DMS79 treated with DMSO at 0.1 percent for 48 hours (cell line): ENCODE results near the gene GCDH.
A peak's percentile ranks its signal among the peaks of the same experiment; 100 is the strongest.
"Not testable (repeated sequence)": the region's sequence is repeated elsewhere in the genome, so short reads cannot be mapped to it uniquely, and the experiment has no call there.

ENCODE experiments used
- DNase-seq: peaks from one replicate; lab custom pipeline; 2025; lab: John Stamatoyannopoulos, UW

The GCDH gene

GRCh38 chr19:12872941-12873890, 17.7 kb upstream of the GCDH start:
- no peak for DNase-seq

GRCh38 chr19:12873891-12874745, 16.8 kb upstream of the GCDH start:
- DNase-seq: no peak

GRCh38 chr19:12875086-12875485, 15.9 kb upstream of the GCDH start:
- no peak for DNase-seq

DNA sequence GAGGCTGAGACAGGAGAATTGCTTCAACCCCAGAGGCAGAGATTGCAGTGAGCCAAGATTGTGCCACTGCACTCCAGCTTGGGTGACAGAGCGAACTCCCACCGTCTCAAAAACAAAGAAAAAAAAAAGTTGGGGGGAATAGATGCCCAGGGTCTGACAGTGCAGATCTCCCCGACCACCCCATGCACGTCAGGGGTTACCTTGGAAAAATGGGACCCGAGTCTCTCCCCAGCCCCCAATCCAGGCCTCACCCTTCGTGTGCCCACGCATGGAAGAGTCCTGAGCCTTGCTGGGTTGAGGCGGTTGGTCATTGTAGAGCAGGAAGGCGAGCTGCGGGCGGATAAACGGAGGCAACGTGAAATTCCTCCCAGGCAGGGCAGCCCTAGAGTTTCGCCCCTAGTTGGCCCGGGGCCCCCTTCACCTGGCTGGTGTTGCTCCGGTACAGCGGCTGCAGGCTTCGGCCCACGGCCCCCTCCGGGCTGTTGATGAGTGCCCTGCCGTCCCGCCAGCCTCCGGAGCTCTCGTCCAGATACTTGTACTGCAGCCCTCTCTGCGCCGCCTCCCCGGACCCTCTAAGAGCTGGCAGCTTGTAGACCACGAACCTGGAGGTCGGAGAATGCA, 10.3 kb upstream of the GCDH start:
- peak; percentile 64 for DNase-seq

- peak; percentile 99 for DNase-seq
Measured at GRCh38 chr19:12881172-12881808, 9.7 kb upstream of the GCDH start, which contains the start of gene DNASE2. Gene DNASE2 (minus strand): TSS chr19:12881449. CDS start chr19:12881375, 74 bp downstream.

- DNase-seq: no peak
Measured at GRCh38 chr19:12882589-12882988, 8.4 kb upstream of the GCDH start.

DNA sequence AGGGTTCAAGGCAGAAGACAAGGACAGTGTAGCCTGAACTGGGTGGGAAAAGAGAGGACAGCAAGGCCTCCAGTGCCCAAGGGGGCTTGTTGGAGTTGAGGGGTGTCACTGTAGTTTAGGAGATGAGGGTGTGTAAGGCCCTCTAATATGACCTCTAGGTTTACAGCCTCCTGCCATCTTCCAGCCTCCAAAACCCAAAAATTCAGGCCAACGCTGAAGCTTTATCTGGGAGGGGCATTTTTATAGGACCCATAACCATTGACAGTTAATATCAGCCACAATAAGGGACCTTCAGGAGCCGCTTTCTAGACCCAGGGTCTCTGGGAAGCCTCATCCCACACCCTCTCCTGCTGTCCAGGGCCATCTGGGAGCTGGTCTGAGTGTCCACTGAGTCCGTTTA, 6.8 kb upstream of the GCDH start:
- DNase-seq: no peak

GRCh38 chr19:12884627-12884925, 6.4 kb upstream of the GCDH start:
- no peak for DNase-seq

GRCh38 chr19:12884926-12885748, 5.8 kb upstream of the GCDH start:
- DNase-seq: no peak

DNA sequence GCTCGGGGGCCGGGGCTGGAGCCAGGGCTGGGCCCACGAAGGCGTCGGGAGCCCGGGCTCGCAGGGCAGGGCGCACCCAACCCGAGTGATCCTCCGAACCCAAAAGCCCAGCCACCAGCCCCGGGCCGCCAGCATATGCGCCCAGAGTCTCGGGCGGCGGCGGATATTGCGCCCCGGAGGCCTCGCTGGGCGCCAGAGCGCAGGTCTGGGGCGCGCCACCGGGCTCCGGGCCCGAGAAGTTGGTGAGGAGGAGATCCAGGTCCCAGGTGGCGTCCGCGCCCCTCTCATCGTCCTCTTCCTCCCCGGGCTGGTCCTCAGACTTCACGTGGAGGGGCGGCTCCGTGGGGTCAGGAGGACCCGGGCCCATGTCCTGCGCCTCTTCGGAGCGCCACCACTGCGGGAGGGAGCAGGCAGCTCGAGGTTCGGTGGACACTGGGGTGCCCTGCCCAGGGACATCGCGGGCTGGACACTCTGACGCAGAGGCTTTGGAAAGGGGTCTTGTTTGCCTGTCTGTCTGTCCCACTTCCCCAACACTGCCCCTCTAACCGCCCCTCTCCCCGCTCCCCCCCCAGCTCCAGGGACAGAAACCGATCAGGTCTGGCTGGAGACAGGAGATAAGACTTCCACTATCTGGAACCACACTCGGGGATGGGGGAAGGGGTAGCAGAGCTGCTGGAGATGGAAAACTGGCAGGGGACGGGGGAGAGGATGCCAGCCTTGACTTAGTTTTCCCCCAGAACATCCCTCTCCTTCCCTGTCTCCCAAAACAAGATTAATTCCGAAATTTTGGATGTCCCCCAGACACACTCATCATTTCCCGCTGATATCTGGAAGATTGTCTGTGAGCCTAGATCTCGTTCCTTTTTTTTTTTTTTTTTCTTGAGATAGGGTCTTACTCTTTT, 5.0 kb upstream of the GCDH start:
- DNase-seq: no peak

DNA sequence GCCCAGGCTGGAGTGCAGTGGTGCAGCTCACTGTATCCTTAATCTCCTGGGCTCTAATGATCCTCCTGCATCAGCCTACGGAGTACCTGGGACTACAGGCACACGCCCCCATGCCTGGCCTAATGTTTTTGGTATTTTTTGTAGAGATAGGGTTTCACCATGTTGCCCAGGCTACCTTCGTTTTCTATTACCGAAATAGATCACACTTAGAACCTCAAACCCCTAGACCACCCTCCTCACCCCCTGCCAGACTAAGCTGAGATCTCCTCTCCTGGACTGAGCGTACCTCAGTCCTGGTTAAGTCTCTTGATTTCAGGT, 4.3 kb upstream of the GCDH start:
- DNase-seq: no peak

- DNase-seq: no peak
Measured at GRCh38 chr19:12886969-12887747, 3.8 kb upstream of the GCDH start, which contains the start of gene KLF1. Gene KLF1 (minus strand): TSS chr19:12887201. CDS start chr19:12887140, 61 bp downstream.

DNA sequence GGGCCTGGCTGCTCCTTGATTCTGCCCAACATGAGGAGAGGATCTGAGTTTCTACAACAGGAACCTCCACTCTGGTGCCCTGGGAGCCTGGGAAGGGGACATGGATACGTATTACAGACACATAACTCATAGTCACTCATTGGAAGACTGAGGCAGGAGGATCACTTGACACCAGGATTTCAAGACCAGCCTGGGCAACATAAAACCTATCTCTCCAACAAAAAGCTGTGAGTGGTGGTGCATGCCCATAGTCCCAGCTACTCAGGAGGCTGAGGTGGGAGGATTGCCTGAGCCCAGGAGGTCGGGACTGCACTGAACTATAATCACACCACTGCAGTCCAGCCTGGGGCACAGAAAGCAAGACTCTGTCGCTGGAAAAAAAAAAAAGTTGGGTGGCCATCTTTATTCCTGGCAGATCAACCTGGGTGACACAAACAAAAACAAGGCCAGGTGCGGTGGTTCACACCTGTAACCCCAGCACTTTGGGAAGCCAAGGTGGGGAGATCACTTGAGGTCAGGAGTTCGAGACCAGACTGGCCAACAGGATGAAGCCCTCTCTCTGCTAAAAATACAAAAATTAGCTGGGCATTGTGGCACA, 2.9 kb upstream of the GCDH start:
- no peak for DNase-seq

DNA sequence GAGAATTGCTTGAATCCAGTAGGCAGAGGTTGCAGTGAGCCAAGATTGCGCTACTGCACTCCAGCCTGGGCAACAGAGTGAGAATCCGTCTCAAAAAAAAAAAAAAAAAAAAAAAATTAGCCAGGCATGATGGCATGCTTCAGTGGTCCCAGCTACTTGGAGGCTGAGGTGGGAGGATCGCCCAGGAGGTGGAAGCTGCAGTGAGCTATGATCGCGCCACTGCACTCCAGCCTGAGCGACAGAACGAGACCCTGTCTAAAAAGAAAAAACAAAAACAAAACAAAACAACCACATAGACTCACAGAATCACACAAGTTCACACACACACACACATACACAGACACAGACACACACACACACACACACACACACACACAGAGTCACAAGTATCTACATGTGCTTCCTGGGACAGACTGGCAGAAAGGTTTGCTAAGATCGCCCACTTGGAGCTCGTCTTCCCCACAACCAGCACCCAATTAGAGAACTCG, 617 bp upstream of the GCDH start:
- DNase-seq: not testable (repeated sequence)

- DNase-seq: no peak
Measured at GRCh38 chr19:12891553-12892021, 627 bp downstream of the GCDH start.

- DNase-seq: no peak
Measured at GRCh38 chr19:12893582-12893981, 2.6 kb downstream of the GCDH start.

DNA sequence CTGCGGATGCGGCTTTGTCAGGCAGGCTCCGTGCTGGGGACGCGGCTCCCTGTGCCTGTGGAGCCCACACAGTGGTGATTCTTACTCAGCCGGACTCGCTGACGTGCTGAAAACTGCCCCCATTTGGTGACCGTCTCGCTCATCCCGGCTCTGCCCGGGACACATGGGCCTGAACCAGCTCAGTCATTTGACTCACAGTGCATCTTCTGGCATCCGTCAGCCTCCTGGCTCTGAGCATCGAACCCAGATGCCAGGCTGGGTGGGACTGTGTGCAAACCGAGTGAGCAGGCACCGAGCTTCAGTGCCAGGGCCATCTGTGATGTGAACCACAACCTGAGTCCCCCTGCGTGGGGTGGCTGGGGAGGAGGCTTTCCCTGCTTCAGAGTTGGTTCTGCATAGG, 5.5 kb downstream of the GCDH start:
- no peak for DNase-seq

- DNase-seq: no peak
Measured at GRCh38 chr19:12899891-12900518, 9.0 kb downstream of the GCDH start.
